H1 (cell line): ENCODE data around the gene SLC39A11. TPM values are rescaled to one million over a fixed set of nuclear protein-coding genes. Genes with fewer than 3 reads are reported as not detected.

Source experiments
- CTCF ChIA-PET: fragments of 300-600 bp; sonication (Branson Sonifier 250); formaldehyde crosslinking; loops from one replicate; lab custom pipeline; 2021; ENCODE audit not compliant: partially characterized antibody; lab: Charles Lee
- POLR2A ChIA-PET: fragments of 300-600 bp; sonication (Branson Sonifier 250); formaldehyde crosslinking; loops from one replicate; lab custom pipeline; 2021; ENCODE audit warnings: inconsistent platforms; ENCODE audit not compliant: partially characterized antibody; lab: Charles Lee
- DNase-seq, 2 experiments: peaks; one replicate each; pipeline versions ENCODE4 v3.0.0 to v3.0.0-alpha.2; 2010 to 2022; ENCODE audit warnings: low spot score in 2 of 2, low read depth in 1 of 2, mixed read lengths in 1 of 2
- FAIRE-seq: peaks from 2 replicates; lab custom pipeline; 2011; peaks lifted over from hg19 to GRCh38; lab: Jason Lieb, UNC
- H2AFZ ChIP-seq: 2 replicates; pipeline ENCODE4 v1.8.1; 2012; ENCODE audit warnings: low read length, inconsistent platforms
- H2AK5ac ChIP-seq: 2 replicates; pipeline ENCODE4 v1.6.1; 2013; ENCODE audit warnings: low read depth, low read length
- H2BK120ac ChIP-seq: replicated peaks from 2 replicates; pipeline ENCODE3; 2013; ENCODE audit warnings: low read depth, low read length, inconsistent platforms
- H2BK12ac ChIP-seq: 2 replicates; pipeline ENCODE4 v1.6.1; 2013; ENCODE audit warnings: low read depth, low read length
- H2BK15ac ChIP-seq: 2 replicates; pipeline ENCODE4 v1.6.1; 2013; ENCODE audit warnings: low read length
- H2BK20ac ChIP-seq: 2 replicates; pipeline ENCODE4 v1.6.1; 2013; ENCODE audit warnings: low read length
- H2BK5ac ChIP-seq: 2 replicates; pipeline ENCODE4 v1.6.1; 2013; ENCODE audit warnings: low read depth, low read length
- H3K14ac ChIP-seq: 2 replicates; pipeline ENCODE4 v1.6.1; 2013; ENCODE audit warnings: inconsistent platforms; ENCODE audit not compliant: insufficient read length
- H3K18ac ChIP-seq: 2 replicates; pipeline ENCODE4 v1.6.1; 2013; ENCODE audit warnings: low read length; ENCODE audit errors: extremely low read depth
- H3K23ac ChIP-seq: 2 replicates; pipeline ENCODE4 v1.6.1; 2013; ENCODE audit warnings: inconsistent platforms; ENCODE audit not compliant: insufficient read length
- H3K23me2 ChIP-seq: 2 replicates; pipeline ENCODE4 v1.6.1; 2013; ENCODE audit warnings: low read depth, low read length
- H3K27ac ChIP-seq: 2 replicates; pipeline ENCODE4 v1.6.1; 2011; ENCODE audit warnings: low read depth, low read length, inconsistent platforms
- H3K27me3 ChIP-seq, 4 experiments: replicated peaks in 1 of 4; 1 replicate in 1 of 4; 2 replicates in 3 of 4; pipeline versions ENCODE4 v1.6.1 to v1.8.1; 2011 to 2013; ENCODE audit warnings: low read length in 3 of 4, mild to moderate bottlenecking in 3 of 4, inconsistent platforms in 2 of 4, mixed read lengths in 2 of 4, moderate library complexity in 1 of 4; ENCODE audit not compliant: control insufficient read depth in 3 of 4, insufficient read depth in 3 of 4; ENCODE audit errors: extremely low read depth in 1 of 4
- H3K36me3 ChIP-seq, 4 experiments: 2 replicates each; pipeline versions ENCODE4 v1.6.1 to v1.8.1; 2011 to 2013; ENCODE audit warnings: mild to moderate bottlenecking in 4 of 4, low read length in 3 of 4, moderate library complexity in 2 of 4, control low read depth in 1 of 4, inconsistent platforms in 1 of 4; ENCODE audit not compliant: insufficient read depth in 4 of 4, control insufficient read depth in 2 of 4
- H3K4ac ChIP-seq: replicated peaks from 2 replicates; pipeline ENCODE3; 2013; ENCODE audit warnings: low read length, low read depth, mixed read lengths, inconsistent platforms; ENCODE audit not compliant: insufficient read length
- H3K4me1 ChIP-seq, 4 experiments: replicated peaks in 1 of 4; 1 replicate in 1 of 4; 2 replicates in 3 of 4; pipeline versions ENCODE4 v1.6.1 to v1.8.1; 2011 to 2013; ENCODE audit warnings: low read length in 3 of 4, inconsistent platforms in 2 of 4, mixed read lengths in 1 of 4; ENCODE audit not compliant: insufficient read depth in 4 of 4, control insufficient read depth in 3 of 4
- H3K4me2 ChIP-seq, 2 experiments: 2 replicates each; pipeline versions ENCODE4 v1.6.1 to v1.8.1; 2011 to 2013; ENCODE audit warnings: low read depth in 2 of 2, low read length in 2 of 2, control low read depth in 1 of 2, inconsistent platforms in 1 of 2, mild to moderate bottlenecking in 1 of 2; ENCODE audit not compliant: insufficient read depth in 1 of 2
- H3K4me3 ChIP-seq, 4 experiments: fragments of 200-600, 300-600 bp in 1 of 4; sonication (generic), shearing (Covaris generic), sonication (Bioruptor Twin) in 1 of 4; 2 replicates each; pipeline versions ENCODE4 v1.5.1 to v1.8.1; 2011 to 2016; ENCODE audit warnings: low read length in 4 of 4, low read depth in 3 of 4, control low read depth in 2 of 4, inconsistent platforms in 2 of 4, mild to moderate bottlenecking in 2 of 4, mixed read lengths in 1 of 4, moderate library complexity in 1 of 4; ENCODE audit not compliant: insufficient read depth in 2 of 4; ENCODE audit errors: extremely low read depth in 1 of 4
- H3K56ac ChIP-seq: replicated peaks from 2 replicates; pipeline ENCODE3; 2013; ENCODE audit warnings: low read depth, mild to moderate bottlenecking, mixed read lengths, low read length, inconsistent platforms; ENCODE audit not compliant: insufficient read length
- H3K79me1 ChIP-seq: 2 replicates; pipeline ENCODE4 v1.6.1; 2013; ENCODE audit warnings: low read depth, low read length, control low read depth
- H3K79me2 ChIP-seq, 2 experiments: 2 replicates each; pipeline versions ENCODE4 v1.6.1 to v1.8.1; 2012 to 2013; ENCODE audit warnings: low read length in 2 of 2, mild to moderate bottlenecking in 2 of 2, inconsistent platforms in 1 of 2; ENCODE audit not compliant: insufficient read depth in 2 of 2, control insufficient read depth in 1 of 2
- H3K9ac ChIP-seq, 4 experiments: replicated peaks in 1 of 4; 1 replicate in 1 of 4; 2 replicates in 3 of 4; pipeline versions ENCODE4 v1.6.1 to v1.8.1; 2011 to 2013; ENCODE audit warnings: low read depth in 3 of 4, low read length in 3 of 4, control low read depth in 2 of 4, mild to moderate bottlenecking in 2 of 4, moderate library complexity in 2 of 4, inconsistent platforms in 1 of 4; ENCODE audit errors: extremely low read depth in 1 of 4
- H3K9me3 ChIP-seq, 2 experiments: 2 replicates each; pipeline versions ENCODE4 v1.6.1 to v1.8.1; 2012 to 2013; ENCODE audit warnings: mild to moderate bottlenecking in 2 of 2, moderate library complexity in 2 of 2, control low read depth in 1 of 2, inconsistent platforms in 1 of 2, low read depth in 1 of 2, low read length in 1 of 2, mixed read lengths in 1 of 2; ENCODE audit not compliant: insufficient read depth in 2 of 2
- H4K20me1 ChIP-seq, 2 experiments: replicated peaks in 1 of 2; 2 replicates each; pipeline versions ENCODE3 to v1.8.1; 2011 to 2013; ENCODE audit warnings: inconsistent platforms in 2 of 2, low read length in 2 of 2, mild to moderate bottlenecking in 1 of 2; ENCODE audit not compliant: insufficient read depth in 2 of 2, control insufficient read depth in 1 of 2
- H4K5ac ChIP-seq: 2 replicates; pipeline ENCODE4 v1.6.1; 2013; ENCODE audit warnings: low read length, low read depth, mixed read lengths, inconsistent platforms; ENCODE audit not compliant: insufficient read length
- H4K8ac ChIP-seq: 2 replicates; pipeline ENCODE4 v1.8.0; 2013; ENCODE audit warnings: mild to moderate bottlenecking, moderate library complexity, low read length, inconsistent platforms; ENCODE audit not compliant: insufficient read depth; ENCODE audit errors: extremely low read depth
- H4K91ac ChIP-seq: replicated peaks from 2 replicates; pipeline ENCODE3; 2013; ENCODE audit warnings: low read length, mixed read lengths, inconsistent platforms; ENCODE audit not compliant: insufficient read length
- PHF8 ChIP-seq: fragments of 200-600 bp; sonication (generic); conservative IDR thresholded peaks from 2 replicates; pipeline ENCODE4 v1.7.1; 2012; ENCODE audit warnings: low read depth, mild to moderate bottlenecking, inconsistent platforms, low read length, moderate library complexity
- WGBS, 2 experiments: shearing (Covaris generic) in 1 of 2; methylation state at CpG; one replicate each; pipeline versions ENCODE4 v1.1.6 to v1.1.7; 2013 to 2015; ENCODE audit warnings: low lambda C conversion rate in 2 of 2, mixed read lengths in 2 of 2, inconsistent platforms in 1 of 2, low coverage in 1 of 2, missing lambda C conversion rate in 1 of 2; ENCODE audit not compliant: insufficient replicate concordance in 2 of 2, insufficient coverage in 1 of 2, insufficient read length in 1 of 2; ENCODE audit errors: extremely low coverage in 1 of 2, missing lambda C conversion rate in 1 of 2; 5-methylcytosine and 5-hydroxymethylcytosine counted together
- polyA plus RNA-seq, 7 experiments: library from polyadenylated mRNA; depleted of rRNA in 3 of 7; stranded (reverse) in 5 of 7; unstranded in 2 of 7; fragments of >200 nt in 5 of 7; fragments of 200-250 nt in 2 of 7; gene quantifications; 1 replicate in 5 of 7; 2 replicates in 1 of 7; 4 replicates in 1 of 7; pipeline versions ENCODE4 v1.2.1 to v1.2.3, GENCODE V29; 2011 to 2013; ENCODE audit warnings: missing spikeins in 2 of 7, mixed read lengths in 2 of 7
- total RNA-seq: library from RNA; stranded (reverse); fragmentation: NEBNext Ultra II Directional; extraction: Animal tissue kit (Norgen Biotek cat#: 25700); gene quantifications from 2 replicates; pipeline ENCODE4 v1.2.1, GENCODE V29; 2021

Gene SLC39A11
- total and polyA plus RNA-seq, 2 of the 8 experiments (the other 6 are each of a cell fraction or from before 2014, with no cell fraction given), result 12.2 to 19.6 TPM

GRCh38 chr17:72735048-72735447, 357.4 kb downstream of the SLC39A11 start:
- CTCF ChIA-PET, result interaction anchor here (0.5 to 3.3 kb wide), 8 partner anchors 9 to 454 kb away, joined by 3 to 24 read pairs (median 4); no protein-coding TSS in a partner anchor
- H4K5ac ChIP-seq, result no peak overlapping the region
- no peak for FAIRE-seq

More at GRCh38 chr17:72735048-72735447, 357.4 kb downstream of the SLC39A11 start:
- WGBS, 2 experiments, result 89% methylated on average over 10 of the region's 10 CpGs; no CpG with 5 or more reads in 1 of the 2 experiments
- Histone ChIP-seq H3K23me2 (no peaks in the 10 kb centered on the region; the same call in 1 of the 2 replicates), H3K4me2 (no peak overlapping the region), H3K79me2 (no peaks in the 10 kb centered on the region), H3K56ac (no peak overlapping the region), H2BK12ac (no peak overlapping the region), H3K9ac (no peak overlapping the region), H3K14ac (no peak overlapping the region), H3K79me1 (no peaks in the 10 kb centered on the region)
- POLR2A ChIA-PET, result no interaction called here
- TF ChIP-seq PHF8, result no peak
- TF ChIP-seq, all 59 proteins: peak for 0
- no peak overlapping the region for H2BK5ac ChIP-seq
- no peak overlapping the region for H2BK120ac ChIP-seq
- H3K27ac ChIP-seq, result no peak overlapping the region
- DNase-seq, result no peak
- no peak overlapping the region for H3K23ac ChIP-seq
- H2BK15ac ChIP-seq, result no peak overlapping the region
- no peaks in the 10 kb centered on the region for H3K9me3 ChIP-seq
- no peak overlapping the region for H3K4me3 ChIP-seq
- no peak overlapping the region for H2BK20ac ChIP-seq
- H2AK5ac ChIP-seq, result no peak overlapping the region
- H3K4ac ChIP-seq, result no peak overlapping the region
- H2AFZ ChIP-seq, result no peak overlapping the region
- H4K91ac ChIP-seq, result no peak overlapping the region
- H4K20me1 ChIP-seq, result no peaks in the 10 kb centered on the region
- no peak overlapping the region for H3K18ac ChIP-seq
- no peaks in the 10 kb centered on the region for H3K4me1 ChIP-seq
- no peaks in the 10 kb centered on the region for H3K36me3 ChIP-seq
- H3K27me3 ChIP-seq, result no peaks in the 10 kb centered on the region
- H4K8ac ChIP-seq, result no peak overlapping the region
